ENCODE results near the gene CACNA1E.

The CACNA1E gene

GRCh38 chr1:181592255-181592859 is 109.0 kb downstream of the CACNA1E start:
- no peak for DNase-seq

- DNase-seq = no peak
Measured at GRCh38 chr1:181593042-181593441, 109.7 kb downstream of the CACNA1E start.

- no peak for DNase-seq
Measured at GRCh38 chr1:181594553-181594952, 111.2 kb downstream of the CACNA1E start.

GRCh38 chr1:181595234-181595633 is 111.9 kb downstream of the CACNA1E start:
- no peak for DNase-seq

- no peak for DNase-seq
Measured at GRCh38 chr1:181601186-181601950, 118.1 kb downstream of the CACNA1E start.

GRCh38 chr1:181603735-181604410 is 120.6 kb downstream of the CACNA1E start:
- DNase-seq = no peak

- no peak for DNase-seq
Measured at GRCh38 chr1:181604482-181605249, 121.3 kb downstream of the CACNA1E start.

GRCh38 chr1:181607524-181607923 is 124.2 kb downstream of the CACNA1E start:
- DNase-seq = no peak

GRCh38 chr1:181608386-181608785 is 125.1 kb downstream of the CACNA1E start:
- no peak for DNase-seq

- DNase-seq = no peak
Measured at GRCh38 chr1:181608948-181609347, 125.6 kb downstream of the CACNA1E start.

- DNase-seq = no peak
Measured at GRCh38 chr1:181612100-181612499, 128.8 kb downstream of the CACNA1E start.

- no peak for DNase-seq
Measured at GRCh38 chr1:181618559-181618958, 135.2 kb downstream of the CACNA1E start.

- no peak for DNase-seq
Measured at GRCh38 chr1:181620183-181620582, 136.9 kb downstream of the CACNA1E start.

GRCh38 chr1:181623850-181624249 is 140.5 kb downstream of the CACNA1E start:
- DNase-seq = no peak

- DNase-seq = no peak
Measured at GRCh38 chr1:181626279-181626938, 143.1 kb downstream of the CACNA1E start.

- no peak for DNase-seq
Measured at GRCh38 chr1:181630398-181630797, 147.1 kb downstream of the CACNA1E start.

GRCh38 chr1:181630838-181631237 is 147.5 kb downstream of the CACNA1E start:
- DNase-seq = no peak

- no peak for DNase-seq
Measured at GRCh38 chr1:181632492-181632891, 149.2 kb downstream of the CACNA1E start.

GRCh38 chr1:181632960-181633359 is 149.6 kb downstream of the CACNA1E start:
- no peak for DNase-seq

GRCh38 chr1:181635110-181635509 is 151.8 kb downstream of the CACNA1E start:
- DNase-seq = no peak

- no peak for DNase-seq
Measured at GRCh38 chr1:181637998-181638397, 154.7 kb downstream of the CACNA1E start.

GRCh38 chr1:181640956-181641355 is 157.6 kb downstream of the CACNA1E start:
- DNase-seq = no peak

GRCh38 chr1:181643631-181644030 is 160.3 kb downstream of the CACNA1E start:
- no peak for DNase-seq
